ENCODE data around the gene CARD19.

CARD19 gene

DNA sequence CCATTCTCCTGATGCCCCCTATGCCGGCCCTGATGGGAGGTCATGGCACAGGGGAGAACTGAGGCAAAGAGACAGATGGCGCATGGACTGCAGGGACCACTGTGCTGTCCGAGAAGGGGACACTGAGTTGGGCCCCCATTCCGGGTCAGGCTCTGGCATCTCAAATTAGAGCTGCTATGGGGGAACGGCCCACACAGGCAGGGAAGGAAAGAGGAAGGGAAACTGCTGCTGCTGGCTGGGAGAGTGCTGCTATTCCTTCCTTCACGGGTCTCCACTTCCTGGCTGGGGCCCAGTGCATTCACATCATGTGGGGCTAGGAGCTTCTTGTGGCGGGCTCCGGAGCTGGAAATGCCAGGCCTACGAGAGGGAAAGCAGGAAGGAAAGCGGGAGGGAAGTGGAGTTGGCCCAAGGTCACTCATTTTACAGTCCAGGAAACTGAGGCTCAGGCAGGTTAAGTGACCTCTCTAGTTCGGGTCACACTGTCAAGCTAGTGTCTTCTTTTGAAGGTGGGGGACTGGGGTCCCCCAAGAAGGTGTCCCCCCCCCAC, 1.3 kb upstream of the CARD19 start:
- no peak for TF ChIP-seq ZFX (IDR thresholded peaks at IDR 0.05)
- TF ChIP-seq, protein P1, sequence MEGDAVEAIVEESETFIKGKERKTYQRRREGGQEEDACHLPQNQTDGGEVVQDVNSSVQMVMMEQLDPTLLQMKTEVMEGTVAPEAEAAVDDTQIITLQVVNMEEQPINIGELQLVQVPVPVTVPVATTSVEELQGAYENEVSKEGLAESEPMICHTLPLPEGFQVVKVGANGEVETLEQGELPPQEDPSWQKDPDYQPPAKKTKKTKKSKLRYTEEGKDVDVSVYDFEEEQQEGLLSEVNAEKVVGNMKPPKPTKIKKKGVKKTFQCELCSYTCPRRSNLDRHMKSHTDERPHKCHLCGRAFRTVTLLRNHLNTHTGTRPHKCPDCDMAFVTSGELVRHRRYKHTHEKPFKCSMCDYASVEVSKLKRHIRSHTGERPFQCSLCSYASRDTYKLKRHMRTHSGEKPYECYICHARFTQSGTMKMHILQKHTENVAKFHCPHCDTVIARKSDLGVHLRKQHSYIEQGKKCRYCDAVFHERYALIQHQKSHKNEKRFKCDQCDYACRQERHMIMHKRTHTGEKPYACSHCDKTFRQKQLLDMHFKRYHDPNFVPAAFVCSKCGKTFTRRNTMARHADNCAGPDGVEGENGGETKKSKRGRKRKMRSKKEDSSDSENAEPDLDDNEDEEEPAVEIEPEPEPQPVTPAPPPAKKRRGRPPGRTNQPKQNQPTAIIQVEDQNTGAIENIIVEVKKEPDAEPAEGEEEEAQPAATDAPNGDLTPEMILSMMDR (conservative IDR thresholded peaks at IDR 0.05): no peak

DNA sequence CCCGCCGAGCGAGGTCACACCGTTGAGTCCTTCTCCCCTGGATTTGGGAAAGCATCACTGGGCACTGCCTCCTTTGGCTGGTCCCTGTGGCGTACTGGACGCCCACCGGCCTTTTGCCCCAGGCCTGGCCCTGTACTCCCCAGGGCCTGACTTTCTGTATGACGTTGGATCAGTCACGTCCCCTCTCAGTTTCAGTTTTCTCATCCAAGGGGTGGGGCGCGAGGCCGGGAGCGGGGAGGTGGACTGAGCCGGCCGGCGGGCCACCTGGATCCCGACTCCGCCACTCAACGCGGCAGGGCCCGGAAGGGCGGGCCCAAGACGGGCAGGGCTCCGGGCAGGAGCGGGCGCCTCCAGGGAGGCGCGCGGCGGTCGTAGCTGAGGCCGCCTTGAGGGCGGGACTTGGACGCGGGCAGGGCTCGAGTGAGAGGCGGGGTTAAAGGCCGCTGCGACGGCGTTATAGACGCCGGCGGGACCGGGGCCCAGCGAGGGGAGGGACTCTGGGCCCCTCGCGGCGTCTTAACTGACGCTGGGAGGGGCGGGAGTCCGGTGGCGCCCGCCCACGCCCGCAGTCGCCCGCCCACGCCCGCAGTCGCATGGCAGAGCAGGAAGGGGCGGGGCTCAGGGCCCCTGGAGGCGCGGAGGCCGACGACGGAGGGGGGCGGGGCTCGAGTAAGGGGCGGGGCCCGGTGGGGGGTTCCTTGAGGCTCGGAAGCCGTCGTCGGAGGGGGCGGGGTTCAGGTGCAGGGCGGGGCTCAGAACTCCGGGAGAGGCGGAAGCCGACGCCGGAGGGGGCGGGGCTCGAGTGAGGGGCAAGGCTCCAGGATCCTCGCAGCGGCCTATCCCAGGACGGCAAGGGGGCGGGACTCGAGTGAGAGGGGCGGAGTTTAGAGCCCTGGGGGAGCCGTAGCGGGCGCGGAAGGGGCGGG, 549 bp upstream of the CARD19 start:
- TF ChIP-seq, protein P1 (conservative IDR thresholded peaks at IDR 0.05): no peak
- TF ChIP-seq ZFX (IDR thresholded peaks at IDR 0.05): peak; percentile 60; the same call in 1 of the 2 replicates
- H3K27ac ChIP-seq: peak overlapping the region; percentile 87

More for the DNA sequence above, 1.3 kb upstream of the CARD19 start:
- peak overlapping the region; percentile 87 for H3K27ac ChIP-seq

DNA sequence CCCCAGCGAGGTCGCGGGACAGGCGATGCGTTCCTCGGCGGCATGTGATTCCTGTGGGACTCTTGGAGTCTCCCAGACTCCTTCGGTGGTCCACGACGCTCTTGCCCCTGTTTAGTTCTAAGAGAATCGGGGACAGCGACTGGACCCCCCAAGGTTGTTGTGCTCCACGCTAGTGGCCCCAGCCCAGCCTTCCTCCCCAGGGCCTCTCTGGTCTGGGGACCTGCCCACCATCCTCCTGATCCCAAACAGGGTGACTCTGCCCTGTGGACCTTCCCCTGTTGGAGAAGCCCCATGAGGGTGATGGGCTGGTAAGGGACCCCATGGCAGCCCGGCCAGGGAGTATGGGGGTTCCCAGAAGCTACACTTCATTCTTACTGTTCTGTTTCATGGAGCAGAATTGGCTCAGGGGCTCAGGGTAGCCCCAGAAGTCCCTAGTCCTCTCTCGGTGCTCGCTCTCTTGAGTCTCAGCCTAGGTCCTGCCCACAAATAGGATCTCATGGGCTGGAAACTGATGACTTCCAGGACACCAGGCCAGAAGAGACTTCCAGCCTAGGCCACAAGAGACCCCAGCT, 880 bp downstream of the CARD19 start:
- TF ChIP-seq, protein P1 (conservative IDR thresholded peaks at IDR 0.05): no peak
- TF ChIP-seq ZFX (IDR thresholded peaks at IDR 0.05): no peak
- H3K27ac ChIP-seq: peak overlapping the region; percentile 81

DNA sequence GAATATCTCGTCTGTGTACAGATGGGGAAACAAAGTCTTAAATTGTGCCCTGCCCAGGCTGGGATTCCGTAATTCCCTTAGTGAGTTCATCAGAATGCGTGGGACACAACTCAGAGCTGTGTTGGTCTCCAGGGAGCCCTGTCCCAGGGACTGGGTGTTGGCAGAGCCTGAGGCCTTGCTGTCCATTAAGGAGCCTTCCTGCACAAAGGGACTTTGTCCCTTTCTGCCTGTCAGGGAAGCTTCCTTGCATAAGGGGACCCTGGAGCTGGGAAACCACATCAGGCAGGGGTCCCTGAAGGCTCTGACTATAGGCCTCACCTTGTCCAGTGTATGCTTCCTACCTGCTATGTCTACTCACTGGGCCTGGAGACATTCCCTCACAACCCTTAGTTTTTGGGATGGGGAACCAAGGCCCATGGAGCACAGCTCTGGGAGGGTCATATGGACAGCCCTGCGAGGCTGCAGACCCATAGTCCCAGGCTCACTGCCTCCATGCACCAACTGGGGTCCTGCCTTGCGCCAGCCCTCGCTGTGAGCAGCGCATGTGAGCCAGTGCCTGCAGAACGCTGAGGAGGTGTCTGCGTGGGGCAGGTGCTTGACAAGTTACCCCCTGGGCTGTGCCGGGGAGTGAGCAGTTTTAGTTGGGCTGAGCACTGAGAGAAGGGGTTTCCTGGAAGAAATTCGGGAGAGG, 1.6 kb downstream of the CARD19 start:
- TF ChIP-seq ZFX (IDR thresholded peaks at IDR 0.05): no peak
- TF ChIP-seq, protein P1 (conservative IDR thresholded peaks at IDR 0.05): no peak
- H3K27ac ChIP-seq: no peak overlapping the region

DNA sequence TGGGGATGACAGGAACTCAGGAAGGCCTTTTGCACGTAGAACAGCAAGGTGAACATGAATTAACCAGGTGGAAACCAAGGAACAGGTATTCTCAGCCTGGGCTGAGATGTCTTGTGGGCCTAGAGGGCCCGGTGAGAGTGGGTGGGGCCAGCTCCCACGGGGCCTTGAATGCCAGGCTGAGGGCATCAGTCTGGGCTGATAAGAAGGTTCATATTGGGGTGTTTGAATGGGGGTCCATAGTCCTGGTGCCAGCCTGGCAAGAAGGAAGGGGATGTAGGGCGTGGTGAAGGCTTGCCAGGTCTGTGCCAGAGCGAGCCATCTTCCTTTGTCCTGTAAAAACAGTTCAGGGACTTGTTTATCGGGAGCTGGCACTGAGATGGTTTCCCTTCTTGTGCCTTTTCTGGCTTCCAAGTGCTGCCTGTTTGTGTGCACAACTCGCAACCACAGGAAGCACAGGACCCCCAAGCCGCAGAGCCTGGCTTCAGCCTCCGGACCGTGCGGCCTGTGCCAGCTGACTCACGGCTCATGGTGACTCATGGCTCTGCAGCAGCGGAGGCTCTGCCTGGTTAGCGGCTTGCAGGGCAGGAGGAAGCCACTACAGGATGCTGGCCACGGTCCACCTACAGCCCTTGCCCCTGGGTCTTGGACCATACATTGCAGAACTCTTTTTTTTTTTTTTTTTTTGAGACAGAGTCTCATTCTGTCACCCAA, 2.4 kb downstream of the CARD19 start:
- TF ChIP-seq, protein P1 (conservative IDR thresholded peaks at IDR 0.05): no peak
- TF ChIP-seq ZFX (IDR thresholded peaks at IDR 0.05): no peak
- peak overlapping the region; percentile 5; the same call in 1 of the 2 replicates for H3K27ac ChIP-seq

DNA sequence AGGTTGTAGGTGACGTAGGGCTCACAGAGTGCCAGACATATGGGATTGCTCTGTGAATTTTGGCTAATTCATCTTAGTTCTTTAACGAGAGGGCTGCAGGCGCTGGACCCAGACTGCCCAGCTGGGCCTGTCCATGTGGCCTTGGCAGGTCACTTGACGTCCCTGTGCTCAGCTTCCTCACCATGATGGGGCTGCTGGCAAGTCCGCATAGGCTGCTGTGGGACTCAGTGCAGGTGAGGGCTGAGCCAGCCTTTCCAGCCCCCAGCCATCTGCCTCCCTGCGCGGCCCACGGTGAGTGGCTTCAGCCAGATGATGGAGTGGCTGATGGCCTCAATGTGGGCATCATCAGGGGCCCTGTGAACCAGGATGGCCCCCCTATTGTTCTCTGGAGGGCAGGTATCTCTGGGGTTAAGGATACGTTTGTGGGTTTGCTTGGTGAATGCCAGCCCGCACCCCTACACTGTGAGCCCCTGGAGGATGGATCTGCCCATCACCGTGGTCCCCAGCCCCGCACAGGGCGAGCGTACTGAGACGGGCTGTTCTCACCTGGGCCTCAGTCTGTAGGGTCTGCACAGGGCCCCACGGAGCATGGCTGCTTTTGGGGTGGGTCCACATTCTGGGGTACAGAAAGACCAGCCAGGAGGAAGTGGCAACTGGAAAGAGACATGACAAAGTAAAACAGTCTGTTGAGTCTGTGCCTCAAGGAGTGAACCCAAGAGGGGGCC, 3.7 kb downstream of the CARD19 start:
- no peak overlapping the region for H3K27ac ChIP-seq
- TF ChIP-seq, protein P1 (conservative IDR thresholded peaks at IDR 0.05): no peak
- TF ChIP-seq ZFX (IDR thresholded peaks at IDR 0.05): no peak

Data from C4-2B (cell line).